NCI-H187 treated with DMSO at 0.1 percent for 48 hours (cell line): ENCODE results near the gene ZFYVE21.
A peak's percentile ranks its signal among the peaks of the same experiment; 100 is the strongest.
"Not testable (repeated sequence)": the region's sequence is repeated elsewhere in the genome, so short reads cannot be mapped to it uniquely, and the experiment has no call there.

Source experiments
- DNase-seq: peaks from one replicate; lab custom pipeline; 2025; lab: John Stamatoyannopoulos, UW

The ZFYVE21 gene

DNA sequence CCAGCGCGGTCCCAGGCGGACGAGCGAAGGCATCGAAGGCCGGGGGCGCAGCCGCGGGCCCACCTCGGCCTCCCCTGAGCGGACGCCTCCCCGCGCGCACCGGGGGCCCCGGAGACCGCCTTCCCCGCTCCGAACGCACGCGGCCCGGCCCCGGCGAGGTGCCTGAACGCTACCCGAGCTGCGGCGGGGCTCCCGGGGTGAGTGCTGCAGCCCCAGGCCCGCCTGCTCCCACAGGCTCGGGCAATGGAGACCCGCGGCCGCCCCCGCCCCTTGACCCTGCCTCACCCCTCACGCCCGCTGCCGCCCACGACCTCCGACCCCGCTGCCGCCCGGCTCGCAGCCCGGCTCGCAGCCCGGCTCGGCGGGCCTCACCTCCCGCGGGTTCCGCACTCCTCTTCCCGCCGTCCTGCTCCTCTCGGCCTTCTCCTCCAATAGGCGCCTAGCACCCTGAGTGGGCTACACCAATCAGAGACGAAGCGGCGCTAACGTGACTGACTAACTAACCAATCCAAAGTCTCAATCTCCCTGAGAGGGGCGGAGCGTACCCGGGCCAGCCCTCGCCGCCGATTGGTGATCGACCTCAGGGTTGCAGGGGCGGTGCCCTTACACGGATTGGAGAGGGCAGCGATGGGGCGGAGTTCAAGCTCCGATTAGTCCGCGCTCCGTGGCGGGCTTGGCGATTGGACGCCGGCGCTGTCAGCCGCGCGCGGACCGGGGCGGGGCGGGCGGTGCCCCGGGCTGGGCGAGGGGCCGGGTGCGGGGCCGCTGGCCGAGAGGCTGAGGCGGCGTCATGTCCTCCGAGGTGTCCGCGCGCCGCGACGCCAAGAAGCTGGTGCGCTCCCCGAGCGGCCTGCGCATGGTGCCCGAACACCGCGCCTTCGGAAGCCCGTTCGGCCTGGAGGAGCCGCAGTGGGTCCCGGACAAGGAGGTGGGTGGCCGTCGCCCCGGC lies at the start of gene ZFYVE21, which contains the start of gene XRCC3:
TSS of gene ZFYVE21 (plus strand) at position 759 of the 949 bp plus-strand sequence. CDS start at position 791, 32 bp downstream.
TSS of gene XRCC3 (minus strand) at position 400 of the 949 bp plus-strand sequence. CDS start 4,364 bp downstream, outside the sequence.
- peak; percentile 99 for DNase-seq

DNA sequence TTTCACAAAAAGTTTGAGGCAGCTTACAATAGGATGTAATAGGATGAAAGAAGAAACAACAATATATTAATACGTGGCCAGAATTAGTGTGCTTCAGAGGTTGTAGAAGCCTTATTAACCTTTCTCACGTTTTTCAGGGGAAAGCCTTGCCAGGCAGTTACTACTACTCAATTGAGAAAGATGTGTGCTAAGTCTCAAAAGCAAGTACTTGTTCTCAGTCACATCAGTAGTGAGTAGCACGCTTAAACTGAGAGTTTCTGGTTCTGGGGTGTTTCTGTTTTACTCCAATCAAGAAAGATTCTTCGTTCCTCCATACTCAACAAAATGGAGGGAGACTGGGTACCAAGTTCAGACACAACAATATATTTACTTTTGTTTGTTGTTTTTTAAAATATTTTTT lies 47.9 kb upstream of the ZFYVE21 start:
- no peak for DNase-seq

DNA sequence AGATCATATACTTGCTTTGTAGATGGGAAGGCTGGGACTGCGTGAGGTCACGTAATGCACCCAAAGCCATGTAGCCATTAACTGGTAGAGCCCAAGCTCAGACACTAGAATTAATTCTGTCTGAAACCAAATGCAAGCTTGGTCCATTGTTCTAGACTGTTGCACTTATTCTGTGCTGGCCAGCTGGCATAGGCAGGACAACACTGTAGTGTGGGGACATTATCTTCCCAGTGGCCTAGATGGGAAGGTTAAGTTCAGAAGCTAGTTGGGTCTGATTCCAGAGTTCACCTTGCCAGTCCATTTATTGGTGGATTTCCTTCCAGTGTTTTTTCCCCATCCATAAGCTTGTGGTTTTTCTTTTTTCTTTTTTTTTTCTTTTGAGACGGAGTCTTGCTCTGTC lies 47.5 kb upstream of the ZFYVE21 start:
- no peak for DNase-seq

DNA sequence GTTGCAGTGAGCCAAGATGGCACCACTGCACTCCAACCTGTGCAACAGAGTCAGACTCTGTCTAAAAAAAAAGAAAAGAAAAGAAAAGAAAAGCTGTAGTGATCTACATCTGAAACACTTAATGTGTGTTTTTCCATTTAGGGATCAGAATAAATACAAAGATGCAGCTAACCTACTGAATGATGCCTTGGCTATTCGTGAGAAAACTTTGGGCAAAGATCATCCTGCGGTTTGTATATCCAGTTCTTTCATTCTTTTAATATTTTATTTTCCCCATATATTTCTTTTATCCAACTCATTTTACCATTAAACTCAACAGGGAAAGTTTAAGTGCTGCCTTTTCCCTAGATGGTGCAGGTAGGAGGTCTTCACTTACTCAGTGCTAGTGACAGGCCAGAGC lies 46.2 kb upstream of the ZFYVE21 start:
- no peak for DNase-seq

DNA sequence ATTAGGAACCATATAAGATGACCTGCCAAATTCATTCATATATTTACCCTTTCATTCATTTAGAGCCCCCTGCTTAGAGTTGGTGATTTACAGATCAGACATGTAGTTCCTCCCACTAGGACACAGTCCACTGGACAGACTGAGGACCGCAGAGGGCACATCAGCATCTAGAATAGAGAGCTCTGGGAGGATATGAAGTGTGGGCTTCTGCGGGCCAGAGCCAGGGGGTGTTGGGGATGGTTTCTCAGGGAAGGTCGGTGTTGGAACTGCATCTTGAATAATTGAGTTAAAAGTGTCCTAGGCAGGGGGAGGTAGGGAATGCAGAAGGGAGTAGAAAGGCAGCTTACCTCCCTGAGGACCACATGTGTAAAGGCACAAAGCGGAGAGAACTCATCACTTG lies 43.7 kb upstream of the ZFYVE21 start:
- no peak for DNase-seq

DNA sequence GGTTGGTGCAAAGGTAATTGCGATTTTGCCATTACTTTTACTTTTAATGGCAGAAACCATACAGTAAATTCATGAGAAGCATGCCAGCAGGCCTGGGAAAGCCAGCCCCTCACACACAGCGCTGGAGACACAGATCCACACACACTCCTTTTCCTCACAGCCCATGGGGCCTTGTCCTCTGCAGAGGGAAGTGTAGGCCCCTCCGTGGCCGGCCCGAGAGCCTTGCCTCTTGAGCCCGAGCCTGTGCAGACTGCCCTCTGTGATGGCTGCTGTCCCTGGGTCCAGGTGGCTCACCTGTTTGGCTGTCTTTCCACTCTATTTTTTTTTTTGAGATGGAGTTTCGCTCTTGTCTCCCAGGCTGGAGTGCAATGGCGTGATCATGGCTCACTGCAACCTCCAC lies 39.7 kb upstream of the ZFYVE21 start:
- DNase-seq, result no peak

DNA sequence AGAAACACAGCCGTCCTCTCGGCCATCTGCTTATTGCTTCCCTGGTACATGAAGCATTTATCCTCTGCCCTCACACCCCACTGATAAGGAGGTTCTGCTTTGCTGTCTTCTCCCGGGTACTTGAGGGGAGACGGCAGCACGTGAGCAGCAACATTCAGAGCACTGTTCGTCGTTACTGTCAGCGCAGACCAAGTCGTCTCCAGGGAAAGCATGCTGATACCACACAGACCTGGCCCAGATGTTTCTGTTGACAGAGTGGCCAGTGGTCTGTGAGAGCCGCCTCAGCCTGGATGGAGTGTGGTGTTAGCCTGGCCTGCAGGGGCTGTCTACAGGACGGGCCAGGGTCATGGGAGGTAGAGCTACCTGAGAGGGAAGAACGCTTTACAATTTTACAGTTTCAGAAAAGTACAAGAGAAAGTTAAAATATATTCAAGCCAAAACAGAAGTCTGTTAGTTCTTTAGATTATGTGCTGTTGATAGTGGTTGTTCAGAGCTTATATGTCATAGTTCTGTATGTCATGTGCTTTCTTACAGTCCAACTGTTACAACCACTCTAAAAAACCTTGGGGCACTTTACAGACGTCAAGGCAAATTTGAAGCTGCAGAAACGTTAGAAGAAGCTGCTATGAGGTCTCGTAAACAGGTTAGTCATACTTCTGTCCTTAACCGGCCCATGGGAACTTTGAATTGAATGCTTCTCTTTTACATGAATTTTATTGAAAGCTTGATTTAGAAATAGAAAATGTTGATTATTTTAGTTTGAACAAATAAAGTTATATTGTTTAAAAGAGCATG lies 38.5 kb upstream of the ZFYVE21 start:
- no peak for DNase-seq

DNA sequence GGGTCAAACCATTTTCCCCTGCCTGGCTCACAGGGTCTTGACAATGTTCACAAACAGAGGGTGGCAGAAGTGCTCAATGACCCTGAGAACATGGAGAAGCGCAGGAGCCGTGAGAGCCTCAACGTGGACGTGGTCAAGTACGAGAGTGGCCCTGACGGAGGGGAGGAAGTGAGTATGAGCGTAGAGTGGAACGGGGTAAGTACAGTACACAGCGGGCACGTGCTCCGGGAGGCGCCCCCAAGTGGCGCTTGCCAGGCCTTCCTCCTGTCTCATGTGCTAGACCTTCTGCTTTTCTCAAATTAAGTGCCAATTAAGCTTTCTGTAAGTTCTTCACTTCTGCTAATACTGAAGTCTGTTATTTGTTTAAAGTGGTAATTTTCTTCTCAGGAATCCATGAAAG lies 36.3 kb upstream of the ZFYVE21 start:
- no peak for DNase-seq

DNA sequence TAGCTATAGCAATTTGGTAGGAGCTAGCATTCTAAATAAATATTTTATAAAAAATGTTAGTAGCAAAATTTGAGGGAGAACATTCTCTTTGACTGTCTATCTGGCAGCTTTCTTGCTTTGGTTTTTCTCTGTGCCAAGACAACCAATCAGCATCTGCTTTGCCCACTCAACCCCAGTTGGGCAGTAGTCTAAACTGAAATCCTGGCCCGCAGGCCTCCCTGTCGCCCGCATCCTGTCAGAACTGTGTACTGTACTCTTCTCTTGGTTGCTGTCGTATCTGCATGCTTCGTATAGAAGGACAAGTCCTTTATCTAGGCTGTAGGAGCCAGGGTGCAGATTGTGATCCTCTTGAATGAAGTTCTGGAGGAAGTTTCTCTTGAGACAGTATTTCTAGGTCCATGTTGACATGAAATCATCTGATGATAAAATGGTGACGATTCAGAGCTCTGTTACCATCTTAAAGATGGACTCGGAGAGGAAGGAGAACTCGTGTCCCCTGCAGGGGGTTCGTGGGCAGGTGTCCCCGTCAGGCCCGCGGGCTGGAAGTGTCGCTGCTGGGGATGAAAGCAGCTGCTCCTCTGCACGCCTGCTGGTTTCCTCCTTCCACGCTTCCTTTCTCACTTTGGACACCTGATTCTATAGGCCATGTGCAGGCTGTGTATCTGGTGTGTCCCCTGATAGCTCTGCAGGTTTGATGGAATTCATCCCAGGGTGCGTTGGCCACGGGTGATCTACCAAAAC lies 34.9 kb upstream of the ZFYVE21 start:
- no peak for DNase-seq

DNA sequence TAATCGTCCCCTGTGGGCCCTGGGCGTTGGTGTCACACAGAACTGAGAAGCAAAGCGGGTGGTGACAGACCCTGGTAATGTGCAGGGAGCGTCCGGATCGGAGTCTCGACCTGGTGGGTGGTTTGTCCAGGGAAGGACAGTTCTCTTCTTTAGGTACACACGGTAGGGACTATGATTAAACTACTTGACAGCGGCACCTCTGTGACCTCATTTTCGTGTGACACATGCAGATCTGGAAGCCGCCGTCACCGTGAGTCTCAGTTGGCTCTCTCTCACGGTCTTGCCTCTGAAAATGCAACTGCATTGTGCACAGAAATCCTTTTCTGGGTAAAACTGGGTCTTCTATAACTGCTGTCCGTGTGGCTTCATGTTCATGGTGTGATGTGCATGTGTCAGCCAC lies 32.5 kb upstream of the ZFYVE21 start:
- DNase-seq, result no peak

DNA sequence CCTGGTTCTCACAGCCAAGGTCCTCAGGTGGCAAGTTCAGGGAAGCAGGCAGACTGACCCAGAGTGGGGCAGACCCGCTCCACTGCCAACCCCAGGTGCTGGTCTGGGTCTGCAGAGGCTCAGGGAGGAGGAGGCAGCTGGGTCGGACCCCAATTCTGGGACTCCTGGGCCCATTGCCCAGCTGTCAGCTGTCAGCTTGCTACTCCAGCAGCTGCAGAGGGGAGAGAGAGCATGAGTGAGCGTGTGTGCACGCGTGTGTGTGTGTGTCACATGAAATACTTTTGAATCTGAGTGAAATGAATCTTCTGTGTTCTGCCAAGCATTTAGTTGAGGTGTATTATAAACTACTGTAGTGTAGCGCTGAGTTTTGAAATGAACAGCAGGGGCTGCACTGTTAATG lies 31.1 kb upstream of the ZFYVE21 start:
- no peak for DNase-seq

DNA sequence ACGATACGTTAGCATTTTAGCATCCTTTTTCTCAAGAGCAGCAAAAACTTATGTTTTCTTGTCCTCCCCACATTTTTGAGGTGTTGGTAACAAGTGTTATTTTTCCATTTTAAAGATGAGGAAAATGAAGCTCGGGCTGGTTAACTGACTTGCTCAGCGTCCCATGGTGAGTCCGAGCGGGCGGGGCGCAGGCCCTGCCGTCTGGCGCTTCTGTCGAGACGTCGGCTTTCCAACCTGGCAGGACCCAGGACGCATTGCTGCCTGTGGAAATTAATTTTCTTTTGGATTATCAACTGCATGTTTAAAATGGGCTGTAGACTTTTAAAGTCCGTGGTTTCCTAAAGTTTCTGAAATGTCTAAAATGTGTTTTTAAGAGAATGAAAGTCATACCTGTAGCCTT lies 30.7 kb upstream of the ZFYVE21 start:
- DNase-seq, result no peak

DNA sequence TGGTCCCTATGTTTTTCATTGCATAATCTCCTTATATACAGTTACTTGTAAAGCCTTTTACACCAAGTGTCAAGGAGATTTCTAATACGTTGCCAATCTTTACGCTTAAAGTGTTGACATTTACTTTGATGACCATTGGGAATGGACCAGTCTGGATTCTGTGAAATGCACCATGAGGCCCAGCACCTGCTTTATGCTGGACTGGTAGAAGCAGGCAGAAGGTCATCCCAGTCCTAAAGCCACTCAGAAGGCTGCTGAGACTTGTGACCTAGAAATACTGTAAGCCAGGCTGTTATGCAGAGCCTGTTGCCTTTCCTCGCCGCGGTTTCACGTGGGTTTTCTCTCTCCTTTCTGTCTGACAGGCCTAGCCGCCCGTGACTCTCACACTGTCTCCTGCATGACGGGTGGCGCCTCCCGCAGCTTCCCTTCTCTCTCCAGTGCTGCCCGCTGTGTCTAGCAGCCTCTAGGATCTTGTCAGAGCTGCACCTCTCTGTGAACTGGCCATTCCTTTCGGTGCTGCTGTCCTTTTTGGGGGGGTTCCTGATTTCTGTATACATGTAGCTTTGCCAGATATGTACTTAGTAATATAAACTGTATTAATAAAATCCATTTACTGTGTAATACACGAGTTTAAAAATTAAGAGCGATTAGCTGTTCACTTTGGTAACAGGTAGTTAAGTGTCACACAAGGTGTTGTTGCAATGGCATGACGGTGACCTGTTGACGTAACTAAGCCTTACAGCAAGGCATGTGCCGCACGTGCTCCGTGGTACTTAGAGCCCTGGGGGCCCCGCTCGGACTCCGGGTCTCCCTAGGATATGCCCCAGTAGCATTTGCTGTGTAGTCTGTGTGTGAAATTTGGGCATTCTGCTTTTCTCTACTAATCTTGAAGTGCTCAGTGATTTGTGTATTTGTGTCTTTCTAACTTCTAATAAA lies 30.1 kb upstream of the ZFYVE21 start:
- no peak for DNase-seq

DNA sequence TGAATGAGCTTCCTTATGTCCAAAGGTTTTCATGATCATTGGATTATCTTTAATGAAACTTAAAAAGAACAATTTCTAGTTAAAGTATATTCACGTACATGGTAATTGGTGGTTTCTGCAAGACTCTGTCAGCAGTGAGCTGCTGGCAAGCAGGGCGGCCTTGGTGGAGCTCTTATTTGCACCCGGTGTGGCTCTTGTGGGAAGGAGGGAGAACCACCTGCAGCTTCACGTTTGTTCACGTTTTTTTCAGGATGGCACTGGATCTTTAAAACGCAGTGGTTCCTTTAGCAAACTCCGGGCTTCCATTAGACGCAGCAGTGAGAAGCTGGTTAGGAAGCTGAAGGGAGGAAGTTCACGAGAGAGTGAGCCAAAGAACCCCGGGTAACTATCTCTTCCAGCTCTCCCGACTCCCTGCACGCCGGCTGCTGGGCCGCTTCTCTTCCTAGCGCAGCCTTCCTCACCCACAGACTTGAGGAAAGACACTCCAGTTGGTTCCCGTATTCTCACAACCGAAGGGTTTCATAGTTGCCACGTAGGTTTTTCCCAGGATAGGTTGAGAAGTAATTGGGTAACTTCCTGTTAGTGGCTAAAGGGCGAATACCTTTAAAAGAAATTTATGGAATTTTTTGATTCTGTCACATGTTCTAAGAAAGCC lies 28.7 kb upstream of the ZFYVE21 start:
- no peak for DNase-seq

DNA sequence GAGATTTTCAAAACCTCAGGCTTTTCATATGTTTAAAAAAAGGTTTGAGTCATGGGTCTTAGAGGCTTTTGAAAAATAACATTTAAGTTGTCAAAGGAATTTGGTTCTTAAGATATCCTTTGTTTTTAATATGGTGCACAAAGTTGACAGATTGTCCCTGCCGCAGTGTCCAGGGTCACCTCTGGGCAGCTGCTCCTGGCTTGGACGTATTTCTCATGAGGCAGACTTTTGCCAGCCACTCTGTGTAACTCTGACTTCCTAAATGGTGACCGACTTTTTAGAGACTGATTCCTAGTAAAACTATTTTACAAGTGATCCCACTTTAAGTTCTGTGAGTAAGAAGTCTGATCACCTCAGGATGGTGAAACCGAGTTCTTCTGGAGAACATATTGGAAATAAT lies 27.9 kb upstream of the ZFYVE21 start:
- no peak for DNase-seq

DNA sequence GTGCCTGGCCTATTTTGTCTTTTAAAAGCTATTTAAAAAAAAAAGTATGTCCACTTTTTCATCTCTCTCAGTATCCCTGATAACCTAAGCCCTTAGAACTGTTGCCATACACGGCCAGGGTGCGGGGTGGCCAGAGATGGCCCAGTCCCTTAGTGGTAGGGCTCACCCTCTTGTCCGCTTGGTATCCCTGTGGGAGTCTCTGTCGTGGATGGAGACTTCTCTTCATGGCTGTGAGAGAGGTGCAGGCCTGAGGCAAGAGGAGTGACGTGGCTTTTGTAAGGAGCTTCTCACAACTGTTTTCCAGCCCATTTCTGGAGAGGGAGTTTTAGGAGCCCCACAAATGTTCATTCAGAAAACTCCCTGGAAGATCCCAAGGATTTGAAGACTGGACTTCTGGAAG lies 27.2 kb upstream of the ZFYVE21 start:
- DNase-seq, result no peak

DNA sequence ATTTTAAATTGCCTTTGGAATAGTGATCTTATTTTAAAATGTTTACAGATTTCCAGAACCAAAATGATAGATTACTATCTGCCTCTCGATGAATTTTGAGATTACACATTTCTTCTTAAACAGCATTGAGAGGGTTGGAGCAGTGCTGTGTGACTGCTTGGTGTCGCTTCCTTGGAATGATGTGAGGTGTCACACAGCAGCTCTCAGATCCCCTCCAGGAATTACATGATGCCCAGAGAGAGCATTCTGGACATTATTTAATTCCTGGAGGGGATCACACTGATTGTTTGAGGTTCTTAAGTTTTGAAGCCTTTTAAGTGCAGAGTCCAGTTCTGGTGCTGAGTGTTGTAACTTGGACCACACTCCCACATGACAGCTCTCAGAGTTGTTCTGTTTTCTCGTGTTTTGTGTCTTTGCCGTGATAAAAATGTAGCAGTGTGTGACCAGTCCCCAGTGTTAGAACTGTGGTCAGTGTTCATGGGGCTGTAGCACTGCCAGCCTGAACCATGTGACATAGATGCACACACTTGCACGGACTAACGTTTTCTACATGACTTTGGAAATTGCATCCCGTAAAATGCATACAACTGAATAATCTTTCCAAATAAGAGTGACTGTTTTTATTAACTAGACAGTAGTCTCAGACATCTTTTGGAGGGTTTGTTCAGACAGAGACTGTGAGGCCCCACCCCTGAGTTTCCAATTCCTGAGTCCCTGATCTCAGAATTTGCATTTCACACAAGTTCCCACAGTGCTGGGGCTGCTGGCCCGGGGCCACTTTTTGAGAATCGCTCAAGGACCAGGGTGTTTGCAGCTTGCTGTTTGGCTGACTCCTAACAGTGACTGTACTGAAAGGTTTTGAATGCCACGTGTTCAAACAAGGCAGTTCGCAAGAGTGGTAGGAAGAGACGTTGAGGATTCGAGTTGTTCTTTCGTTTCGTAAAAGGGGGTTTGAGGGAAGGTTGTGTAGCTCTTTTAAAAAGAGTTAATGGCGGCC lies 26.4 kb upstream of the ZFYVE21 start:
- DNase-seq, result no peak

DNA sequence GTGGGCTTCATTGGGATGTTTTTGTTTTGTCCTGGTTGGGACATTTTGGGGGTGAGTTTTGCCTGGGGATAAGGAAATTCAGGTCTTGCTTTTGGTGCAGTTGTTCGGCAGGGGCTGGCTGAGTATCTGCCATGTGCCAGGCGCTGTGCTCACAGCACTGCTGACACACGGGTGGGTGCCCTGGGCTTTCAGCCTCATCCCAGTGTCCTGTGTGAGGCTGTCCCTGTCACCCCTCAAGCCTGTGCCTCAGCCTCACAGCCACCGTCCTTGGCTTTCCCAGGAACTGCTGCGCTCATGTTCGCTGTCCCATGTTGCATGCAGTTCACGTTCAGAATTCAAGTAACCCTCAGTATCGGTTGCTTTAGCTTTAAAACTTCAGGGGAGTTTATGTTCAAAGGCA lies 25.3 kb upstream of the ZFYVE21 start:
- DNase-seq, result no peak

DNA sequence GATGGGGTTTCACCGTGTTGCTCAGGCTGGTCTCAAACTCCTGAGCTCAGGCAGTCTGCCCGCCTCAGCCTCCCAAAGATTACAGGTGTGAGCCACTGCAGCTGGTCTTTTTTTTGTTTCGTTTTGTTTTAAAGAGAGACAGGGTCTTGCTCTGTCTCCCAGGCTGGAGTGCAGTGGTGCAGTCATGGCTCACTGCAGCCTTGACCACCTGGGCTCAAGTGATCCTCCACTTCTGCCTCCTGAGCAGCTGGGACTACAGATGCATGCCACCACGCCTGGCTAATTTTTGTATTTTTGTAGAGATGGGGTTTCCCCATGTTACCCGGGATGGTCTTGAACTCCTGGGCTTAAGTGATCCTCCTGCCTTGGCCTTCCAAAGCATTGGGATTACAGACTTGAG lies 24.0 kb upstream of the ZFYVE21 start:
- DNase-seq, result not testable (repeated sequence)
